Stimulated activated CD4-positive, alpha-beta T cell treated with anti-CD3 and anti-CD28 coated beads, Interleukin-15, amount 100 ng/mL, for 1 hour (primary cell): ENCODE measurements around the gene SYDE2.
"Not testable (repeated sequence)": the region's sequence is repeated elsewhere in the genome, so short reads cannot be mapped to it uniquely, and the experiment has no call there.

ENCODE experiments used
- DNase-seq, 2 donors: peaks; one replicate each; pipeline ENCODE4 v3.0.0-alpha.2; 2020; ENCODE audit warnings: low read depth in 1 of 2, low spot score in 1 of 2

SYDE2 gene

GRCh38 chr1:85200463-85201339, at the start of gene SYDE2:
Gene SYDE2 (minus strand): TSS chr1:85201016. CDS start chr1:85200996, 20 bp downstream.
- peak; percentile 53 to 61 for DNase-seq

- not testable (repeated sequence) for DNase-seq
Measured at GRCh38 chr1:85249042-85249441, 48.2 kb upstream of the SYDE2 start.

- DNase-seq: no peak
Measured at GRCh38 chr1:85245891-85246290, 45.1 kb upstream of the SYDE2 start.

- no peak for DNase-seq
Measured at GRCh38 chr1:85245456-85245855, 44.6 kb upstream of the SYDE2 start.

GRCh38 chr1:85244271-85245061, 43.6 kb upstream of the SYDE2 start:
- DNase-seq: no peak

- no peak for DNase-seq
Measured at GRCh38 chr1:85243372-85243771, 42.6 kb upstream of the SYDE2 start.

GRCh38 chr1:85240643-85241042, 39.8 kb upstream of the SYDE2 start:
- no peak for DNase-seq

- no peak for DNase-seq
Measured at GRCh38 chr1:85240174-85240601, 39.4 kb upstream of the SYDE2 start.

GRCh38 chr1:85237613-85238012, 36.8 kb upstream of the SYDE2 start:
- no peak for DNase-seq

GRCh38 chr1:85230305-85230977, 29.6 kb upstream of the SYDE2 start:
- peak in 1 of 2 donors; percentile 0 for DNase-seq

- no peak for DNase-seq
Measured at GRCh38 chr1:85229574-85230097, 28.8 kb upstream of the SYDE2 start.

- no peak for DNase-seq
Measured at GRCh38 chr1:85228972-85229371, 28.2 kb upstream of the SYDE2 start.

GRCh38 chr1:85225624-85226380, 25.0 kb upstream of the SYDE2 start:
- no peak for DNase-seq

GRCh38 chr1:85224734-85225623, 24.2 kb upstream of the SYDE2 start:
- no peak for DNase-seq

GRCh38 chr1:85224295-85224694, 23.5 kb upstream of the SYDE2 start:
- DNase-seq: no peak

- no peak for DNase-seq
Measured at GRCh38 chr1:85223334-85223733, 22.5 kb upstream of the SYDE2 start.

GRCh38 chr1:85220756-85221201, 20.0 kb upstream of the SYDE2 start:
- no peak for DNase-seq

- no peak for DNase-seq
Measured at GRCh38 chr1:85219853-85220610, 19.2 kb upstream of the SYDE2 start.

GRCh38 chr1:85216697-85217096, 15.9 kb upstream of the SYDE2 start:
- no peak for DNase-seq
